Vagina (tissue), 2 donors: ENCODE data around the gene HPN. TPM values are rescaled to one million over a fixed set of nuclear protein-coding genes. Genes with fewer than 3 reads are reported as not detected.
A peak's percentile ranks its signal among the peaks of the same experiment; 100 is the strongest.

Experiments used
- DNase-seq, 2 donors: peaks; one replicate each; pipeline ENCODE4 v3.0.0-alpha.2; 2017; ENCODE audit errors: extremely low spot score in 2 of 2
- H3K27ac ChIP-seq: fragments of 200-600 bp; sonication (generic); one replicate; pipeline ENCODE4 v1.5.1; 2019
- H3K27me3 ChIP-seq: fragments of 200-600 bp; sonication (generic); one replicate; pipeline ENCODE4 v1.5.1; 2019
- H3K36me3 ChIP-seq, 2 donors: fragments of 200-600 bp; sonication (generic); one replicate each; pipeline ENCODE4 v1.5.1; 2017 to 2019
- H3K4me1 ChIP-seq: fragments of 200-600 bp; sonication (generic); one replicate; pipeline ENCODE4 v1.5.1; 2019
- H3K4me3 ChIP-seq, 2 donors: fragments of 200-600 bp; sonication (generic); 1 replicate in 1 of 2; 2 replicates in 1 of 2; pipeline ENCODE4 v1.5.1; 2016 to 2019
- H3K9me3 ChIP-seq: fragments of 200-600 bp; sonication (generic); one replicate; pipeline ENCODE4 v1.5.1; 2019
- CTCF ChIP-seq, 3 experiments: fragments of 450-650 bp in 2 of 3; fragments of 200-600 bp in 1 of 3; sonication (generic) in 1 of 3; IDR thresholded peaks; one replicate each; pipeline ENCODE4 v1.5.1; 2017 to 2019; ENCODE audit warnings: antibody characterized with exemption in 3 of 3, mild to moderate bottlenecking in 2 of 3, moderate library complexity in 2 of 3
- POLR2A ChIP-seq, 2 donors: fragments of 450-650 bp; IDR thresholded peaks; one replicate each; pipeline ENCODE4 v1.6.1; 2017; ENCODE audit warnings: antibody characterized with exemption in 2 of 2, mild to moderate bottlenecking in 2 of 2, moderate library complexity in 2 of 2
- POLR2AphosphoS5 ChIP-seq, 2 donors: sonication (generic); formaldehyde crosslinking; IDR thresholded peaks; one replicate each; pipeline ENCODE4 v1.9.0; 2017; ENCODE audit warnings: antibody characterized with exemption in 2 of 2, mild to moderate bottlenecking in 2 of 2, low read depth in 1 of 2; ENCODE audit not compliant: insufficient read depth in 1 of 2
- intact Hi-C: fragments of 100-400 bp; cut with DNase I; formaldehyde crosslinking; loops from one replicate; pipeline ENCODE4 v1.15.1; 2023
- total RNA-seq: library from RNA; depleted of rRNA; stranded (reverse); fragments of >200 nt; gene quantifications from one replicate; pipeline ENCODE4 v1.2.3, GENCODE V29; 2016

Gene HPN
- total RNA-seq, 1 donor from 2014 or later: not detected

GRCh38 chr19:35029737-35030256 lies 11.7 kb upstream of the HPN start:
- DNase-seq: no peak
- H3K4me3 ChIP-seq: peak overlapping the region; percentile 47 to 86
- peaks cover 14% of the 10 kb centered on the region for H3K4me1 ChIP-seq
- H3K27me3 ChIP-seq: no peaks in the 10 kb centered on the region
- no peaks in the 10 kb centered on the region for H3K36me3 ChIP-seq
- no peaks in the 10 kb centered on the region for H3K9me3 ChIP-seq
- intact Hi-C loops: no loop called here
- TF ChIP-seq CTCF (IDR thresholded peaks at IDR 0.05) (no peak), POLR2AphosphoS5 (IDR thresholded peaks at IDR 0.05; ENCODE audit: insufficient read depth in 1 of 2, low read depth in 1 of 2) (no peak), POLR2A (IDR thresholded peaks at IDR 0.05) (no peak)
- peak overlapping the region; percentile 56 for H3K27ac ChIP-seq

GRCh38 chr19:35030257-35031071 lies 11.1 kb upstream of the HPN start, which contains the start of gene SCN1B:
SCN1B (plus strand) TSS chr19:35030470; CDS start chr19:35030821, 351 bp downstream.
- intact Hi-C loops: no loop called here
- Histone ChIP-seq H3K27ac (peak within 1 kb of the TSS; percentile 56), H3K36me3 (no peaks in the 10 kb centered on the region), H3K4me3 (peak within 1 kb of the TSS; percentile 47 to 86), H3K9me3 (no peaks in the 10 kb centered on the region), H3K27me3 (no peaks in the 10 kb centered on the region), H3K4me1 (peaks cover 14% of the 10 kb centered on the region)
- DNase-seq: no peak
- peak in 1 of 2 donors; percentile 33 for TF ChIP-seq POLR2AphosphoS5 (IDR thresholded peaks at IDR 0.05; ENCODE audit: insufficient read depth in 1 of 2, low read depth in 1 of 2)
- no peak for TF ChIP-seq CTCF (IDR thresholded peaks at IDR 0.05)
- no peak for TF ChIP-seq POLR2A (IDR thresholded peaks at IDR 0.05)

DNA sequence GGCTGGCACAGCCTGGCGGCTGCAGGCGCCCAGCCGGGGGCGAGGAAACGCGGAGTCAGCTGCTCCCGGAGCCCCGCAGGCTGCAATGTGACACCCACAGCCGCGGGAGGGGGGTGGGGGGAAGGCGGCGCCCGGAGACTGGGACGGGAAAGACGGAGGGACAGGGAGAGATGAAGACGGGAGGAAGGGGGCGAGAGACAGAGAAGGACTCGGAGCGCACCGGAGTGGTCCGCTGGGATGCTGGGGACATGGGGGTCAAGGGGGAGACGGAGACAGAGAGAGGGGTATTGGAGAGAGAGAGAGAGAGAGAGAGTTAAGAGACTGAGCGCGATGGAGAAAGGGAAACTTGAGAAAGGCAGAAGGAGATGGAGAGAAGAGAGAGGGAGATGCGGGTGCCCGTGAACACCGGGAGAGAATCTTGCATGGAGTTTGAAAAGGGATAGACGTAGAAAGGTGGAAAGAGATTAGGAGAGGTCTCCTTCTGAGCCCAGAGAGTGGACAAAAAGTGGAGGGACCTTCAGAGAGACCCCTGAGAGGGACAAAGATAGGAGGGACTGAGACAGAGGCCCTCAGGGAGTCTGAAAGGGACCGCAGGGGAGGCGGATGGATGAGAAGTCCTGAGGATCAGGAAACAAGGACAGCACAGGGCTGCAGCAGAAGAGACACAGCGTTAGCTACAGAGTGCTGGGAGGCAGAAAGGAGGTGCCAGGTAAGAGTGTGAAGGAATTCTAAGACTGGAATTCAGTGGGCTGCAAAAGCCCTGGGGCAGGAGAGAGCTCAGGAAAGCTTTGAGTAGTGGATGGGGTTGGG lies 10.2 kb upstream of the HPN start:
- no peak for DNase-seq
- Histone ChIP-seq H3K4me1 (peaks cover 14% of the 10 kb centered on the region), H3K9me3 (no peaks in the 10 kb centered on the region), H3K4me3 (peak overlapping the region; percentile 47 to 86), H3K36me3 (no peaks in the 10 kb centered on the region), H3K27ac (peak overlapping the region; percentile 35), H3K27me3 (no peaks in the 10 kb centered on the region)
- intact Hi-C loops: no loop called here
- no peak for TF ChIP-seq POLR2A (IDR thresholded peaks at IDR 0.05)
- TF ChIP-seq POLR2AphosphoS5 (IDR thresholded peaks at IDR 0.05; ENCODE audit: insufficient read depth in 1 of 2, low read depth in 1 of 2): peak in 1 of 2 donors; percentile 35

GRCh38 chr19:35032356-35032865 lies 9.1 kb upstream of the HPN start:
- TF ChIP-seq POLR2A (IDR thresholded peaks at IDR 0.05) (no peak), CTCF (IDR thresholded peaks at IDR 0.05) (no peak), POLR2AphosphoS5 (IDR thresholded peaks at IDR 0.05; ENCODE audit: insufficient read depth in 1 of 2, low read depth in 1 of 2) (no peak)
- intact Hi-C loops: no loop called here
- no peaks in the 10 kb centered on the region for H3K27me3 ChIP-seq
- H3K27ac ChIP-seq: no peak overlapping the region
- H3K4me1 ChIP-seq: peaks cover 14% of the 10 kb centered on the region
- no peaks in the 10 kb centered on the region for H3K9me3 ChIP-seq
- H3K36me3 ChIP-seq: no peaks in the 10 kb centered on the region
- DNase-seq: no peak
- H3K4me3 ChIP-seq: no peak overlapping the region
